Activated CD8-positive, alpha-beta T cell treated with anti-CD3 and anti-CD28 coated beads for 36 hours (primary cell): ENCODE results near the gene BMERB1. TPM values are rescaled to one million over a fixed set of nuclear protein-coding genes. Genes with fewer than 3 reads are reported as not detected.
"Not testable (repeated sequence)": the region's sequence is repeated elsewhere in the genome, so short reads cannot be mapped to it uniquely, and the experiment has no call there.

Experiments used
- ATAC-seq: fragments of 200-7000 bp; cut with Tn5 transposase; one replicate; pipeline ENCODE4 v1.10.0; 2021; ENCODE audit warnings: mild to moderate bottlenecking, moderate library complexity
- CTCF ChIA-PET: fragments of 350-600 bp; sonication (Branson Sonifier 250); formaldehyde crosslinking; loops from one replicate; lab custom pipeline; 2021; ENCODE audit warnings: antibody characterized with exemption; lab: Charles Lee
- POLR2A ChIA-PET: fragments of 350-600 bp; sonication (Branson Sonifier 250); formaldehyde crosslinking; loops from one replicate; lab custom pipeline; 2021; ENCODE audit warnings: antibody characterized with exemption; lab: Charles Lee
- DNase-seq: peaks from one replicate; pipeline ENCODE4 v3.0.0-alpha.2; 2020
- H3K27ac Mint-ChIP-seq: one replicate; pipeline ENCODE4 v1.8.0; 2021; ENCODE audit warnings: mild to moderate bottlenecking, mixed read lengths
- H3K27me3 Mint-ChIP-seq: one replicate; pipeline ENCODE4 v1.8.0; 2021; ENCODE audit warnings: mixed read lengths
- H3K36me3 Mint-ChIP-seq: one replicate; pipeline ENCODE4 v1.8.0; 2021; ENCODE audit warnings: low read depth, mixed read lengths
- H3K4me1 Mint-ChIP-seq: one replicate; pipeline ENCODE4 v1.8.0; 2021; ENCODE audit warnings: low read depth, mixed read lengths
- H3K4me3 Mint-ChIP-seq: one replicate; pipeline ENCODE4 v1.8.0; 2021; ENCODE audit warnings: mild to moderate bottlenecking, moderate library complexity, mixed read lengths
- H3K9me3 Mint-ChIP-seq: one replicate; pipeline ENCODE4 v1.8.0; 2021; ENCODE audit warnings: mixed read lengths
- CTCF ChIP-seq: fragments of 200-600 bp; IDR thresholded peaks from one replicate; pipeline ENCODE4 v1.8.0; 2022; ENCODE audit warnings: antibody characterized with exemption, mild to moderate bottlenecking
- intact Hi-C: fragments of 100-400 bp; cut with micrococcal nuclease; formaldehyde crosslinking; loops from one replicate; pipeline ENCODE4 v1.10.0; 2022
- total RNA-seq, 2 experiments: library from RNA; stranded (reverse); gene quantifications; one replicate each; pipeline ENCODE4 v1.2.3, GENCODE V29; 2021

The BMERB1 gene
- total RNA-seq, 2 experiments from 2014 or later = 14.0 to 14.1 TPM

- no peaks in the 10 kb centered on the region for H3K4me1 Mint-ChIP-seq
- H3K27ac Mint-ChIP-seq = no peak overlapping the region
- ATAC-seq (no peak), DNase-seq (no peak)
- no peak overlapping the region for H3K4me3 Mint-ChIP-seq
- ChIA-PET CTCF (no interaction called here), POLR2A (no interaction called here)
- no peaks in the 10 kb centered on the region for H3K9me3 Mint-ChIP-seq
- peaks cover 17% of the 10 kb centered on the region for H3K27me3 Mint-ChIP-seq
- intact Hi-C loops = no loop called here
- TF ChIP-seq CTCF = no peak
- H3K36me3 Mint-ChIP-seq = no peaks in the 10 kb centered on the region
These were observed 35.6 kb upstream of the BMERB1 start for GRCh38 chr16:15398618-15399316.

- Mint-ChIP-seq H3K9me3 (no peaks in the 10 kb centered on the region), H3K27ac (no peak overlapping the region), H3K27me3 (peaks cover 17% of the 10 kb centered on the region), H3K36me3 (no peaks in the 10 kb centered on the region), H3K4me3 (no peak overlapping the region), H3K4me1 (no peaks in the 10 kb centered on the region)
- POLR2A ChIA-PET = no interaction called here
- intact Hi-C loops = no loop called here
- no peak for DNase-seq
- CTCF ChIA-PET = no interaction called here
- no peak for TF ChIP-seq CTCF
- ATAC-seq = no peak
These were observed 35.1 kb upstream of the BMERB1 start for GRCh38 chr16:15399317-15399716.

- H3K4me1 Mint-ChIP-seq, POLR2A ChIA-PET, H3K36me3 Mint-ChIP-seq, intact Hi-C loops, DNase-seq, ATAC-seq, H3K4me3 Mint-ChIP-seq, H3K27ac Mint-ChIP-seq, H3K9me3 Mint-ChIP-seq, CTCF ChIA-PET: not testable (repeated sequence)
- H3K27me3 Mint-ChIP-seq = peaks cover 12% of the 10 kb centered on the region
These were observed 34.1 kb upstream of the BMERB1 start for GRCh38 chr16:15400314-15400713.

GRCh38 chr16:15401972-15402371, 32.4 kb upstream of the BMERB1 start:
- TF ChIP-seq CTCF = no peak
- intact Hi-C loops = no loop called here

GRCh38 chr16:15403392-15403995, 30.9 kb upstream of the BMERB1 start:
- CTCF ChIA-PET = no interaction called here
- no peak overlapping the region for H3K4me3 Mint-ChIP-seq
- DNase-seq = no peak
- intact Hi-C loops = no loop called here
- H3K27ac Mint-ChIP-seq = no peak overlapping the region
- H3K9me3 Mint-ChIP-seq = no peaks in the 10 kb centered on the region
- no peaks in the 10 kb centered on the region for H3K4me1 Mint-ChIP-seq
- no peak for ATAC-seq
- POLR2A ChIA-PET = no interaction called here
- no peak for TF ChIP-seq CTCF
- H3K27me3 Mint-ChIP-seq = peaks cover 2% of the 10 kb centered on the region
- no peaks in the 10 kb centered on the region for H3K36me3 Mint-ChIP-seq

More at GRCh38 chr16:15401972-15402371, 32.4 kb upstream of the BMERB1 start:
- Mint-ChIP-seq H3K4me3 (no peak overlapping the region), H3K27me3 (peaks cover 3% of the 10 kb centered on the region), H3K4me1 (no peaks in the 10 kb centered on the region), H3K27ac (no peak overlapping the region), H3K9me3 (no peaks in the 10 kb centered on the region), H3K36me3 (no peaks in the 10 kb centered on the region)
- ChIA-PET CTCF (no interaction called here), POLR2A (no interaction called here)
- no peak for DNase-seq
- ATAC-seq = no peak

- intact Hi-C loops, H3K4me3 Mint-ChIP-seq, POLR2A ChIA-PET, CTCF ChIA-PET, DNase-seq, H3K9me3 Mint-ChIP-seq, H3K4me1 Mint-ChIP-seq, ATAC-seq, H3K27ac Mint-ChIP-seq, H3K27me3 Mint-ChIP-seq, H3K36me3 Mint-ChIP-seq: not testable (repeated sequence)
These were observed 30.3 kb upstream of the BMERB1 start for GRCh38 chr16:15404091-15404490.
